CD4-positive, CD25-positive, alpha-beta regulatory T cell (primary cell): Measurements from ENCODE around the gene FGFRL1. TPM values are rescaled to one million over a fixed set of nuclear protein-coding genes. Genes with fewer than 3 reads are reported as not detected.

Experiments
- ATAC-seq, 2 donors: fragments of 150-1000 bp; cut with Tn5 transposase; one replicate each; pipeline ENCODE4 v1.10.0; 2021; ENCODE audit warnings: low read depth in 2 of 2, moderate number of reproducible peaks in 2 of 2, moderate library complexity in 1 of 2
- DNase-seq, 3 donors: peaks; one replicate each; pipeline versions ENCODE4 v3.0.0 to v3.0.0-alpha.2; 2012 to 2022; ENCODE audit warnings: mixed read lengths in 1 of 3
- H3K27ac ChIP-seq: one replicate; pipeline ENCODE4 v1.7.0; 2013; ENCODE audit warnings: mild to moderate bottlenecking, low read length; ENCODE audit not compliant: insufficient read depth, poor library complexity, severe bottlenecking
- H3K27me3 ChIP-seq: one replicate; pipeline ENCODE4 v1.7.0; 2013; ENCODE audit warnings: low read length; ENCODE audit not compliant: control insufficient read depth, insufficient read depth
- H3K36me3 ChIP-seq: one replicate; pipeline ENCODE4 v1.7.0; 2013; ENCODE audit warnings: mild to moderate bottlenecking, low read length, moderate library complexity; ENCODE audit not compliant: control insufficient read depth, insufficient read depth
- H3K4me1 ChIP-seq: 2 replicates; pipeline ENCODE4 v1.7.0; 2013; ENCODE audit warnings: mild to moderate bottlenecking, low read length; ENCODE audit not compliant: insufficient read depth, control insufficient read depth, poor library complexity, severe bottlenecking
- H3K4me3 ChIP-seq: one replicate; pipeline ENCODE4 v1.7.0; 2013; ENCODE audit warnings: low read depth, mild to moderate bottlenecking, low read length, moderate library complexity
- H3K9me3 ChIP-seq, 2 experiments: 1 replicate in 1 of 2; 2 replicates in 1 of 2; pipeline ENCODE4 v1.7.0; 2013; ENCODE audit warnings: low read length in 2 of 2, mild to moderate bottlenecking in 1 of 2, moderate library complexity in 1 of 2; ENCODE audit not compliant: control insufficient read depth in 2 of 2
- H3K27ac Mint-ChIP-seq, 3 donors: one replicate each; pipeline ENCODE4 v1.8.0; 2020 to 2022; ENCODE audit warnings: mild to moderate bottlenecking in 3 of 3, mixed read lengths in 3 of 3, moderate library complexity in 2 of 3
- H3K27me3 Mint-ChIP-seq: one replicate; pipeline ENCODE4 v1.8.0; 2022; ENCODE audit warnings: mild to moderate bottlenecking, mixed read lengths
- H3K36me3 Mint-ChIP-seq: one replicate; pipeline ENCODE4 v1.8.0; 2020; ENCODE audit warnings: mixed read lengths
- H3K4me1 Mint-ChIP-seq, 4 donors: one replicate each; pipeline ENCODE4 v1.8.0; 2020 to 2022; ENCODE audit warnings: mixed read lengths in 4 of 4, mild to moderate bottlenecking in 1 of 4
- H3K4me3 Mint-ChIP-seq, 4 donors: one replicate each; pipeline ENCODE4 v1.8.0; 2020 to 2022; ENCODE audit warnings: mild to moderate bottlenecking in 4 of 4, mixed read lengths in 4 of 4, moderate library complexity in 3 of 4
- H3K9me3 Mint-ChIP-seq, 7 donors: one replicate each; pipeline ENCODE4 v1.8.0; 2020 to 2022; ENCODE audit warnings: mixed read lengths in 7 of 7, mild to moderate bottlenecking in 3 of 7, moderate library complexity in 2 of 7
- polyA plus RNA-seq, 4 donors: library from polyadenylated mRNA; unstranded; fragments of 300-500 nt; fragmentation: Illumina TruSeq; gene quantifications; one replicate each; pipeline ENCODE4 v1.2.3, GENCODE V29; 2021
- total RNA-seq: library from RNA; stranded (reverse); gene quantifications from one replicate; pipeline ENCODE4 v1.2.3, GENCODE V29; 2022

Gene FGFRL1
- total and polyA plus RNA-seq, 5 donors from 2014 or later: 0.27 to 14.3 (median 0.35) TPM

- ATAC-seq: no peak
- DNase-seq: no peak
- H3K4me1 Mint-ChIP-seq: peaks cover 0 to 2% (median under 1%) of the 10 kb centered on the region in 4 donors
- H3K27ac Mint-ChIP-seq: no peak overlapping the region
- H3K36me3 Mint-ChIP-seq: no peaks in the 10 kb centered on the region
- no peak overlapping the region for H3K27ac ChIP-seq
- no peaks in the 10 kb centered on the region for H3K27me3 ChIP-seq
- no peaks in the 10 kb centered on the region for H3K9me3 ChIP-seq
- peaks cover 0 to 2% (median 0%) of the 10 kb centered on the region in 7 donors for H3K9me3 Mint-ChIP-seq
- H3K4me3 ChIP-seq: no peak overlapping the region
- no peak overlapping the region for H3K4me3 Mint-ChIP-seq
- H3K36me3 ChIP-seq: no peaks in the 10 kb centered on the region
- H3K4me1 ChIP-seq: no peaks in the 10 kb centered on the region
- H3K27me3 Mint-ChIP-seq: peaks cover 10% of the 10 kb centered on the region
Observed at GRCh38 chr4:1041936-1042330, 30.5 kb downstream of the FGFRL1 start.

GRCh38 chr4:1042352-1043055, 31.1 kb downstream of the FGFRL1 start:
- Mint-ChIP-seq H3K9me3 (peaks cover 0 to 2% (median 0%) of the 10 kb centered on the region in 7 donors), H3K27ac (no peak overlapping the region)
- DNase-seq: no peak

DNA sequence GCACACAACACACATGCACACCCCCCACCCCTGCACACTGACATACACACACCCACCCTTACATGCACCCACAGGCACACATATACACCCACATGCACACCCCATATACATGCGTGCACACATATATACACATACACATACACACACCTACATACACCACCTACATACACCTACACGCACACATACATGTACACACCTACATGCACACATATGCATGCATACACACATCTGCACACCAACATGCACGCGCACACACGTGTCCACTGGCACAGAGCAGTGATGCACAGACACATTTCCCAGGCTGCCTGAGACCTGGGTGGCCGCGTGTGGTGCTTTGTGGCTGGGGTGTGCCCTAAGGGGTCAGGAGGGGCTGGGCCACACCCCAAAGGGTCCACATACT, 31.7 kb downstream of the FGFRL1 start:
- Mint-ChIP-seq H3K36me3 (no peaks in the 10 kb centered on the region), H3K4me3 (peak overlapping the region in 1 of 4 donors; percentile 84)

More at GRCh38 chr4:1042352-1043055, 31.1 kb downstream of the FGFRL1 start:
- Histone ChIP-seq H3K4me3 (no peak overlapping the region), H3K27ac (no peak overlapping the region), H3K9me3 (no peaks in the 10 kb centered on the region), H3K4me1 (no peaks in the 10 kb centered on the region), H3K27me3 (no peaks in the 10 kb centered on the region), H3K36me3 (no peaks in the 10 kb centered on the region)
- no peak for ATAC-seq
- H3K27me3 Mint-ChIP-seq: peaks cover 15% of the 10 kb centered on the region
- peaks cover 0 to 2% (median under 1%) of the 10 kb centered on the region in 4 donors for H3K4me1 Mint-ChIP-seq
- H3K4me3 Mint-ChIP-seq: no peak overlapping the region
- H3K36me3 Mint-ChIP-seq: no peaks in the 10 kb centered on the region

DNA sequence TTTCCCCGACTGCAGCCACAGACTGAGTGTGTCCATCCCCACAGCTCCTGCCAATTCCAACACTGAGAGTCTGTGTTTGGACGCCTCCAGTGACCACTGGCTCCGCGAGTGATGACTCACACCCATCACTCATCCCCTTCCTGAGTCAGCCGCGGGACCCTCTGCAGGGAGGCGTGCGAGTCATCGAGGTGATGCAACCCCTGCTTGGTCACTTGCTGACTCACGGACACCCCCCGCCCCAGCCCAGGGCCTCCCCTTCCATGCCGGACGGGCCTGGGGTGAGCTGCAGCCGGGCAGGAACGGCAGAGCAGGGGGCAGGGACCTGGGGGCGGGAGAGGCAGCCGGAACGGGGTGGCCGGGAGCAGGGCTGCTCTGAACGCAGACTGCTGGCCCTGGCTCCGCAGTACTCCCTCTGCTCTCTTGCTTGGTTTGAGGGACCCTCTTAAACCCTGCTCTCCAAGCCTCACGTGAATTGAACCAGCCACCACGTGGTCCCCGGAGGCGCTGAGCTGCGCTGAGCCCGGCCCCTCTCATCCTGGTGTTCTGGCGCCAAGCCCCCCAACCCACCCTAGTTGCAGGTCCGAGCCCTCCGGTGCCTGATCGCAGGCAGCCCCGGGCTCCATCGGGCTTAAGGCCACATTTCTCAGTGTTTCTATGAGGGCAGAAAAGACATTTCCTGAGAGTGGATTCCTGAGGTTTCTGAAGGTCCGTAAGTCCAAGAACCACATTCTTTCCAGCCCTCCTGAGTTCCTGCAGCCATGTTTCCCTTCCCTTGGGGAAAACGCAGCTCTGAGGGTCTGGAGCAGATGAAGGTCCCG, 32.4 kb downstream of the FGFRL1 start:
- Mint-ChIP-seq H3K36me3 (no peaks in the 10 kb centered on the region), H3K27me3 (peaks cover 24% of the 10 kb centered on the region), H3K4me3 (no peak overlapping the region), H3K9me3 (peaks cover 0 to 2% (median 0%) of the 10 kb centered on the region in 7 donors), H3K27ac (no peak overlapping the region), H3K4me1 (peaks cover 0 to 2% (median under 1%) of the 10 kb centered on the region in 4 donors)
- Histone ChIP-seq H3K4me1 (no peaks in the 10 kb centered on the region), H3K27me3 (no peaks in the 10 kb centered on the region), H3K27ac (no peak overlapping the region), H3K36me3 (no peaks in the 10 kb centered on the region), H3K4me3 (no peak overlapping the region), H3K9me3 (no peaks in the 10 kb centered on the region)
- no peak for DNase-seq
- ATAC-seq: peak in 1 of 2 donors; percentile 46

More for the DNA sequence above, 31.7 kb downstream of the FGFRL1 start:
- Mint-ChIP-seq H3K9me3 (peaks cover 0 to 2% (median 0%) of the 10 kb centered on the region in 7 donors), H3K27ac (no peak overlapping the region), H3K27me3 (peaks cover 19% of the 10 kb centered on the region), H3K4me1 (peaks cover 0 to 2% (median under 1%) of the 10 kb centered on the region in 4 donors)
- DNase-seq: no peak
- no peaks in the 10 kb centered on the region for H3K36me3 ChIP-seq
- H3K4me1 ChIP-seq: no peaks in the 10 kb centered on the region
- no peaks in the 10 kb centered on the region for H3K9me3 ChIP-seq
- H3K27me3 ChIP-seq: no peaks in the 10 kb centered on the region
- H3K27ac ChIP-seq: no peak overlapping the region
- no peak overlapping the region for H3K4me3 ChIP-seq
- no peak for ATAC-seq

- no peaks in the 10 kb centered on the region for H3K4me1 ChIP-seq
- Mint-ChIP-seq H3K4me1 (peaks cover 0 to 2% (median under 1%) of the 10 kb centered on the region in 4 donors), H3K27ac (no peak overlapping the region), H3K36me3 (no peaks in the 10 kb centered on the region), H3K27me3 (peaks cover 27% of the 10 kb centered on the region), H3K4me3 (no peak overlapping the region), H3K9me3 (peaks cover 0 to 2% (median 0%) of the 10 kb centered on the region in 7 donors)
- no peak for DNase-seq
- H3K27me3 ChIP-seq: no peaks in the 10 kb centered on the region
- no peak for ATAC-seq
- H3K9me3 ChIP-seq: no peaks in the 10 kb centered on the region
- no peaks in the 10 kb centered on the region for H3K36me3 ChIP-seq
- no peak overlapping the region for H3K27ac ChIP-seq
- no peak overlapping the region for H3K4me3 ChIP-seq
Observed at GRCh38 chr4:1044469-1045192, 33.2 kb downstream of the FGFRL1 start.

GRCh38 chr4:1045193-1045594, 33.8 kb downstream of the FGFRL1 start:
- H3K27me3 ChIP-seq: no peaks in the 10 kb centered on the region
- no peak overlapping the region for H3K4me3 ChIP-seq
- no peaks in the 10 kb centered on the region for H3K36me3 ChIP-seq
- H3K4me3 Mint-ChIP-seq: no peak overlapping the region
- H3K4me1 Mint-ChIP-seq: peaks cover 0 to 2% (median under 1%) of the 10 kb centered on the region in 4 donors
- H3K36me3 Mint-ChIP-seq: no peaks in the 10 kb centered on the region
- no peak overlapping the region for H3K27ac Mint-ChIP-seq
- H3K27ac ChIP-seq: no peak overlapping the region
- peaks cover 0 to 2% (median 0%) of the 10 kb centered on the region in 7 donors for H3K9me3 Mint-ChIP-seq
- H3K9me3 ChIP-seq: no peaks in the 10 kb centered on the region
- ATAC-seq (no peak), DNase-seq (peak in 1 of 3 donors; percentile 16)
- peaks cover 27% of the 10 kb centered on the region for H3K27me3 Mint-ChIP-seq
- H3K4me1 ChIP-seq: no peaks in the 10 kb centered on the region

- no peak overlapping the region for H3K27ac ChIP-seq
- Mint-ChIP-seq H3K4me1 (peaks cover 0 to 2% (median under 1%) of the 10 kb centered on the region in 4 donors), H3K9me3 (peaks cover 0 to 2% (median 0%) of the 10 kb centered on the region in 7 donors), H3K4me3 (no peak overlapping the region), H3K27ac (no peak overlapping the region), H3K27me3 (peaks cover 27% of the 10 kb centered on the region), H3K36me3 (no peaks in the 10 kb centered on the region)
- no peak overlapping the region for H3K4me3 ChIP-seq
- no peaks in the 10 kb centered on the region for H3K27me3 ChIP-seq
- ATAC-seq: no peak
- no peaks in the 10 kb centered on the region for H3K9me3 ChIP-seq
- H3K36me3 ChIP-seq: no peaks in the 10 kb centered on the region
- no peaks in the 10 kb centered on the region for H3K4me1 ChIP-seq
- DNase-seq: peak in 1 of 3 donors; percentile 23
Observed at GRCh38 chr4:1045595-1046201, 34.3 kb downstream of the FGFRL1 start.
